ENCODE results near the gene HOXB7. TPM values are rescaled to one million over a fixed set of nuclear protein-coding genes. Genes with fewer than 3 reads are reported as not detected.

The HOXB7 gene
- total RNA-seq, 2 experiments from 2014 or later, result 9.2 to 16.3 TPM

DNA sequence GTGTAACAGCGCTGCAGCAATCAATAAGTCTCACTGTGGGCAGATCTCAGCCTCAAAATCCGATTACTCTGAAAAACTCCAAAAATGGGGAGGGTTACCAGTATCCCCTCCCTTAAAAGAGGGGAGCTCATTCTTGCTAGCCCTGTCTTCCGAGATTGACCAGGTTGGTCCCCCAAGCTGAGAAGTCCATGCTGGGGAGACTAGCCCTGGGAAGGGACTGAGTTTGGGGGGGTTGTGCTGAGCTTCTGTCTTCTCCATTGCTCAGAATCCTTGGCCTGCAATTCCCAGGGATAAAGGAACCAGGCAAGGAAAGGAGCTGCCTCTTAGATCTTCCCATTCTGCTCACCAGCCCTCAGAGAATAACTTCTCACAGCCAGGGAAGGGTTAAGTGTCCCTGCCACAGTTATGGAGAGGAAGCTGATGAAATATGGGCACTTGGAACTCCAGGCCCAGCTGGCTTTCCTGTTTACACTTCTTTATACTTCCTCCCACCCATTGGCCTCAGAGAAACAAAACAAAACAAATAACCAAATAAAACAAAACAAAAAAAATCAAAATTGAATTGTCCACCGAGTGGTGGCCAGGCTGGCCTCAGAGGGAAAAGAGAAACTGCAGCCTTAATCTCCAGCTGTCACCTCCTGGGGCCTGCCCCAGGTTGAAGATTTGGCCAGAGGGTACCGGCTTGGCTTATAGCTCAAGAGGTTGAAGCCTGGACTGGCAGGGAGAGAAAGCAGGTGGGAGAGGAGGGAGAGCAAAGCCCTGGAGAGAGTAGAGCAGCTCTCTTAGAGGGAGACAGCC lies 23.3 kb downstream of the HOXB7 start:
- ChIA-PET CTCF (ENCODE audit: unreplicated experiment) (no interaction called here), POLR2A (interaction anchor here (1.0 to 1.6 kb wide), 5 partner anchors 120 to 242 kb away, joined by 3 to 6 read pairs (median 4); no protein-coding TSS in a partner anchor)
- Histone ChIP-seq H3K27ac (ENCODE audit: low read depth, low read length, poor library complexity, severe bottlenecking) (no peak overlapping the region), H3K4me2 (ENCODE audit: low read length) (peak overlapping the region; percentile 3; the same call in 1 of the 2 replicates), H3K9me3 (ENCODE audit: low read length) (no peaks in the 10 kb centered on the region), H3K4me3 (ENCODE audit: low read depth, low read length, poor library complexity, severe bottlenecking) (no peak overlapping the region), H3K4me1 (ENCODE audit: insufficient read depth, low read length, poor library complexity, severe bottlenecking) (peaks cover 32% of the 10 kb centered on the region), H4K20me1 (ENCODE audit: insufficient read depth, low read length) (no peaks in the 10 kb centered on the region), H3K9me2 (ENCODE audit: insufficient read depth, low read length) (no peaks in the 10 kb centered on the region), H3K36me3 (ENCODE audit: insufficient read depth, low read length) (no peaks in the 10 kb centered on the region), H3K79me2 (ENCODE audit: insufficient read depth, low read depth, low read length) (no peaks in the 10 kb centered on the region), H2AFZ (ENCODE audit: low read length) (0 out of 2 replicates have a peak overlapping the region, but pooled peaks have one; percentile 6)
- no TSS peak for BruUV-seq (replicated peaks)
- peak; percentile 31 for DNase-seq (ENCODE audit: low spot score)
- intact Hi-C loops (cut with micrococcal nuclease; ENCODE audit: unreplicated experiment), result no loop called here
- no peak for TF ChIP-seq CTCF (conservative IDR thresholded peaks at IDR 0.05; ENCODE audit: low read length)
- TF ChIP-seq EZH2phosphoT487 (IDR thresholded peaks at IDR 0.05; ENCODE audit: borderline replicate concordance, low read depth, low read length), result no peak

DNA sequence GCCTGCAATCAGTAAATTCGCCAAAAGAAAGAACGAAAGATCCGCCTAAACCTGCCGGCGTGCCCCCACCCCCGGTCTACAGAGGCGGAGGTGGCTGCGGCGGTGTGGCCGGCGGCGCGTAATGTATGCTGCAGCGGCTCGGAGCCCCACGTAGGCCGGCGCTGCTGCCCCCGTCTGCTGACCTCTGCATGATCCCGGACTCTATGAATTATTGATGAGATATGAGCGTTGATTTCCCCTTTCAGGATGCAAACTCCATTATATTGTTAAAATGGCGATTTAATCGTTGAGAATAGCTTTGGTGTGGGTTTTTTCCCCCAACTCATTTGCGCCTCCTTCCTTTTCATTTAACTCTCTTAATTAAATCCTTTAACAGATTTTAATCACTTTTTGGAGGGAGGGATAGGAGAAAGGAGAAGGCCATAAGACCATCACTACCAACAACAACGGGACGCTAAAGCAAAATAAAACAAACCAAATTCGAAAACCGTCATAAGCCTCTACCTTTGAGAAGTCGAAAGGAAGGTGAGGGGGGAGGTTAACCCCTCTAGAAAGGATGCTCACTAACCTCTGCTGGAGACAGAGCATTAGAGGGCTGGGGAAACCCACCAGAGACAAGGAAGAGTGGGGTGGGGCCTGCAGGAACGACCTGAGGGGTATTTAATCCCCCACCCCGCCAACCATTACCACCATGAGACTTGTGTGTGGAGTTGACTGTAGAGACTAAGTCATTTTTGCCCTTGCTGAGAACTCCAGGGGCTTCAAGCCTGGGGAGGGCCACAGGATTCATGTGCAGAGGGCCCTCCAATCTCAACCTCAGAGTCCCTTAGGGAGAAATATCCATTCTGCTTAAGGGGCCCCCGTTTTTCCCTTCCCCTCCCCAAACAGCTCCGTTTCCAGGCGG lies 24.2 kb downstream of the HOXB7 start:
- no peaks in the 10 kb centered on the region for H4K20me1 ChIP-seq (ENCODE audit: insufficient read depth, low read length)
- H3K36me3 ChIP-seq (ENCODE audit: insufficient read depth, low read length), result no peaks in the 10 kb centered on the region
- H3K4me3 ChIP-seq (ENCODE audit: low read depth, low read length, poor library complexity, severe bottlenecking), result peak overlapping the region; percentile 63
- no peaks in the 10 kb centered on the region for H3K9me2 ChIP-seq (ENCODE audit: insufficient read depth, low read length)
- peak overlapping the region; percentile 83; the same call in 1 of the 2 replicates for H2AFZ ChIP-seq (ENCODE audit: low read length)
- intact Hi-C loops (cut with micrococcal nuclease; ENCODE audit: unreplicated experiment), result no loop called here
- H3K4me2 ChIP-seq (ENCODE audit: low read length), result peak overlapping the region; percentile 69
- H3K79me2 ChIP-seq (ENCODE audit: insufficient read depth, low read depth, low read length), result no peaks in the 10 kb centered on the region
- POLR2A ChIA-PET, result interaction anchor here (0.6 to 1.6 kb wide), 3 partner anchors 135 to 235 kb away, joined by 3 to 7 read pairs (median 4); no protein-coding TSS in a partner anchor
- peaks cover 32% of the 10 kb centered on the region for H3K4me1 ChIP-seq (ENCODE audit: insufficient read depth, low read length, poor library complexity, severe bottlenecking)
- H3K27ac ChIP-seq (ENCODE audit: low read depth, low read length, poor library complexity, severe bottlenecking), result no peak overlapping the region
- DNase-seq (ENCODE audit: low spot score), result no peak
- TF ChIP-seq CTCF (conservative IDR thresholded peaks at IDR 0.05; ENCODE audit: low read length) (no peak), EZH2phosphoT487 (IDR thresholded peaks at IDR 0.05; ENCODE audit: borderline replicate concordance, low read depth, low read length) (0 out of 2 replicates have a peak, but pooled peaks have one; percentile 13)
- BruUV-seq (replicated peaks), result no TSS peak
- no peaks in the 10 kb centered on the region for H3K9me3 ChIP-seq (ENCODE audit: low read length)
- CTCF ChIA-PET (ENCODE audit: unreplicated experiment), result no interaction called here

All from OCI-LY7 (cell line).